GM12878 (cell line): Measurements from ENCODE around the gene CD2. TPM values are rescaled to one million over a fixed set of nuclear protein-coding genes. Genes with fewer than 3 reads are reported as not detected.

Experiments used
- EED ChIP-seq: sonication (generic); IDR thresholded peaks from 2 replicates; pipeline ENCODE4 v1.6.1; 2016; ENCODE audit warnings: antibody characterized with exemption, low read depth
- RAD21 ChIP-seq: IDR thresholded peaks from 2 replicates; pipeline ENCODE4 v1.6.1; 2011; ENCODE audit warnings: mild to moderate bottlenecking, low read depth, low read length, moderate library complexity; ENCODE audit not compliant: insufficient read depth
- RUNX3 ChIP-seq: IDR thresholded peaks from 2 replicates; pipeline ENCODE4 v1.6.1; 2012; ENCODE audit warnings: low read length, inconsistent platforms
- TCF12 ChIP-seq: IDR thresholded peaks from 2 replicates; pipeline ENCODE4 v1.6.1; 2011; ENCODE audit warnings: low read depth, mild to moderate bottlenecking, low read length
- ZNF384 ChIP-seq: IDR thresholded peaks from 2 replicates; pipeline ENCODE4 v1.6.1; 2012; ENCODE audit warnings: low read depth, mild to moderate bottlenecking, low read length, improper control_type of control experiment, borderline replicate concordance
- ZSCAN29 ChIP-seq: fragments of 450-650 bp; IDR thresholded peaks from 2 replicates; pipeline ENCODE4 v1.6.1; 2017; ENCODE audit warnings: mild to moderate bottlenecking, moderate library complexity
- polyA plus RNA-seq, 11 experiments: library from polyadenylated mRNA; depleted of rRNA in 4 of 11; unstranded in 6 of 11; stranded (reverse) in 5 of 11; fragments of >200 nt; fragmentation: Nextera tagmentation in 4 of 11; fragmentation: Illumina TruSeq in 1 of 11; extraction: Ambion mirVana in 4 of 11; extraction: Trizol in 1 of 11; gene quantifications; 1 replicate in 1 of 11; 2 replicates in 10 of 11; pipeline versions ENCODE4 v1.2.1 to v1.2.3, GENCODE V29; 2011 to 2016; ENCODE audit warnings: inconsistent platforms in 2 of 11, missing spikeins in 2 of 11, low read depth in 1 of 11
- total RNA-seq, 4 experiments: library from RNA; depleted of rRNA in 3 of 4; stranded (reverse); fragments of >200 nt in 3 of 4; fragmentation: Illumina TruSeq in 1 of 4; extraction: Trizol in 1 of 4; gene quantifications; 2 replicates each; pipeline versions ENCODE4 v1.2.1 to v1.2.3, GENCODE V29; 2013 to 2021
- TF ChIP-seq, protein P1 (sequence below): fragments of 450-650 bp; IDR thresholded peaks from 2 replicates; pipeline ENCODE4 v1.6.1; 2017; ENCODE audit warnings: mild to moderate bottlenecking, low read depth, inconsistent platforms; ENCODE audit not compliant: poor library complexity, severe bottlenecking

Gene CD2
- total and polyA plus RNA-seq, 10 of the 15 experiments (the other 5 are each of a cell fraction or from before 2014, with no cell fraction given), result 0.15 to 4.3 (median 2.8) TPM

DNA sequence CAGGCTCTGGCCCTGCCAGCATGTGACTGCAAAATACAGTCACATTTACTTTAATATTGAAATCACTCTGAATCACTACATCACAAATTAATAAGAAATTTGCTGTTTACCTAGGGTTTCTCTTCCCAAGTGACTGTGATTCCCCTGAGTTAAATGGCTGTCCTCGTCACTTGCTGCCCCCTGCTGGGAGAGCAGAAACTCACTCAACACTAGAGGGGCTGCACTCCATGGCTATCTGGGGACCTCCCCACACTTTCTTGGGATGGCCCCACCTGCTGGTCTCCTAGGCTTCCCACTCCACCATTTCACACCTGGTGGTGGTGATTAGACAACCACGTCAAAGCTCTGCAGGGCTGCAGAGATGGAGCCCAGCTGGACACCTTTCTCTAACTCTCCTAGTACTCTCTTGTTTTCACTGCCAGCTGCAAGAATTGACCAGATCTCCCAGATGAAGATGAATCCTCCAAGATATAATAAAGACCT lies 63.4 kb downstream of the CD2 start (continued):
- peak; percentile 39; the same call in 1 of the 2 replicates for TF ChIP-seq TCF12
- TF ChIP-seq RAD21, result peak; percentile 90
- TF ChIP-seq, protein P1, sequence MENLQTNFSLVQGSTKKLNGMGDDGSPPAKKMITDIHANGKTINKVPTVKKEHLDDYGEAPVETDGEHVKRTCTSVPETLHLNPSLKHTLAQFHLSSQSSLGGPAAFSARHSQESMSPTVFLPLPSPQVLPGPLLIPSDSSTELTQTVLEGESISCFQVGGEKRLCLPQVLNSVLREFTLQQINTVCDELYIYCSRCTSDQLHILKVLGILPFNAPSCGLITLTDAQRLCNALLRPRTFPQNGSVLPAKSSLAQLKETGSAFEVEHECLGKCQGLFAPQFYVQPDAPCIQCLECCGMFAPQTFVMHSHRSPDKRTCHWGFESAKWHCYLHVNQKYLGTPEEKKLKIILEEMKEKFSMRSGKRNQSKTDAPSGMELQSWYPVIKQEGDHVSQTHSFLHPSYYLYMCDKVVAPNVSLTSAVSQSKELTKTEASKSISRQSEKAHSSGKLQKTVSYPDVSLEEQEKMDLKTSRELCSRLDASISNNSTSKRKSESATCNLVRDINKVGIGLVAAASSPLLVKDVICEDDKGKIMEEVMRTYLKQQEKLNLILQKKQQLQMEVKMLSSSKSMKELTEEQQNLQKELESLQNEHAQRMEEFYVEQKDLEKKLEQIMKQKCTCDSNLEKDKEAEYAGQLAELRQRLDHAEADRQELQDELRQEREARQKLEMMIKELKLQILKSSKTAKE, result peak; percentile 32
- no peak for TF ChIP-seq ZNF384
- TF ChIP-seq EED, result peak; percentile 72
- TF ChIP-seq RUNX3, result peak; percentile 44
- TF ChIP-seq ZSCAN29, result no peak
- TF ChIP-seq, all 136 proteins: peak for 14

Other genes starting within 250 kb of the CD2 start
- gene CD58, start 183.4 kb upstream of the CD2 start, total RNA-seq (2014; rRNA removed), result 105 and 127 TPM in 2 replicates
- 130 and 131 TPM in 2 replicates for gene CD58, start 183.4 kb upstream of the CD2 start, total RNA-seq (2014; rRNA removed; fragmentation: Illumina TruSeq; extraction: Trizol)
- gene CD58, start 183.4 kb upstream of the CD2 start, total RNA-seq (2021), result 67.7 and 70.4 TPM in 2 replicates
- gene CD58, start 183.4 kb upstream of the CD2 start, polyA plus RNA-seq (2011; rRNA removed), result 172 and 229 TPM in 2 replicates
- 164 and 219 TPM in 2 replicates for gene CD58, start 183.4 kb upstream of the CD2 start, polyA plus RNA-seq (2014; fragmentation: Illumina TruSeq; extraction: Trizol)
- 100 to 1,000 TPM; 110 to 125 TPM for gene CD58, start 183.4 kb upstream of the CD2 start, polyA plus RNA-seq (2014; fragmentation: Nextera tagmentation; extraction: Ambion mirVana)
- 95.3 and 128 TPM in 2 replicates for gene CD58, start 183.4 kb upstream of the CD2 start, polyA plus RNA-seq (2014; rRNA removed)
- gene CD58, start 183.4 kb upstream of the CD2 start, polyA plus RNA-seq (2016; fragmentation: Nextera tagmentation; extraction: Ambion mirVana), result 100 to 1,000 TPM; 241 to 252 TPM
- 16.4 and 16.5 TPM in 2 replicates for gene IGSF3, start 86.7 kb upstream of the CD2 start, total RNA-seq (2014; rRNA removed)
- gene IGSF3, start 86.7 kb upstream of the CD2 start, total RNA-seq (2014; rRNA removed; fragmentation: Illumina TruSeq; extraction: Trizol), result 10.4 and 10.9 TPM in 2 replicates
- 18.0 and 20.4 TPM in 2 replicates for gene IGSF3, start 86.7 kb upstream of the CD2 start, total RNA-seq (2021)
- 6.3 and 8.7 TPM in 2 replicates for gene IGSF3, start 86.7 kb upstream of the CD2 start, polyA plus RNA-seq (2011; rRNA removed)
- 11.7 and 12.6 TPM in 2 replicates for gene IGSF3, start 86.7 kb upstream of the CD2 start, polyA plus RNA-seq (2014; fragmentation: Illumina TruSeq; extraction: Trizol)
- 1 to 10 TPM; 1.4 to 2.3 TPM for gene IGSF3, start 86.7 kb upstream of the CD2 start, polyA plus RNA-seq (2014; fragmentation: Nextera tagmentation; extraction: Ambion mirVana)
- gene IGSF3, start 86.7 kb upstream of the CD2 start, polyA plus RNA-seq (2014; rRNA removed), result 12.2 and 13.7 TPM in 2 replicates
- 1 to 10 TPM; 3.4 to 5.0 TPM for gene IGSF3, start 86.7 kb upstream of the CD2 start, polyA plus RNA-seq (2016; fragmentation: Nextera tagmentation; extraction: Ambion mirVana)
- gene PTGFRN, start 155.5 kb downstream of the CD2 start, total RNA-seq (2014; rRNA removed), result 5.5 and 9.9 TPM in 2 replicates
- gene PTGFRN, start 155.5 kb downstream of the CD2 start, total RNA-seq (2014; rRNA removed; fragmentation: Illumina TruSeq; extraction: Trizol), result 5.8 TPM in 2 replicates
- 8.3 and 8.9 TPM in 2 replicates for gene PTGFRN, start 155.5 kb downstream of the CD2 start, total RNA-seq (2021)
- 2.8 and 3.5 TPM in 2 replicates for gene PTGFRN, start 155.5 kb downstream of the CD2 start, polyA plus RNA-seq (2011; rRNA removed)
- 2.4 and 5.3 TPM in 2 replicates for gene PTGFRN, start 155.5 kb downstream of the CD2 start, polyA plus RNA-seq (2014; fragmentation: Illumina TruSeq; extraction: Trizol)
- gene PTGFRN, start 155.5 kb downstream of the CD2 start, polyA plus RNA-seq (2014; fragmentation: Nextera tagmentation; extraction: Ambion mirVana), result 1 to 10 TPM; 4.9 to 7.2 TPM
- 3.9 and 4.4 TPM in 2 replicates for gene PTGFRN, start 155.5 kb downstream of the CD2 start, polyA plus RNA-seq (2014; rRNA removed)
- gene PTGFRN, start 155.5 kb downstream of the CD2 start, polyA plus RNA-seq (2016; fragmentation: Nextera tagmentation; extraction: Ambion mirVana), result 1 to 10 TPM; 2.7 to 3.1 TPM
- gene CD101, start 247.3 kb downstream of the CD2 start, total RNA-seq (2014; rRNA removed), result 1.9 and 3.1 TPM in 2 replicates
- 3.2 and 3.7 TPM in 2 replicates for gene CD101, start 247.3 kb downstream of the CD2 start, total RNA-seq (2014; rRNA removed; fragmentation: Illumina TruSeq; extraction: Trizol)
- gene CD101, start 247.3 kb downstream of the CD2 start, total RNA-seq (2021), result 3.1 and 4.5 TPM in 2 replicates
- gene CD101, start 247.3 kb downstream of the CD2 start, polyA plus RNA-seq (2011; rRNA removed), result 4.3 and 7.9 TPM in 2 replicates
- gene CD101, start 247.3 kb downstream of the CD2 start, polyA plus RNA-seq (2014; fragmentation: Illumina TruSeq; extraction: Trizol), result 3.3 and 4.6 TPM in 2 replicates
- 1 to 10 TPM; 1.9 to 2.7 TPM for gene CD101, start 247.3 kb downstream of the CD2 start, polyA plus RNA-seq (2014; fragmentation: Nextera tagmentation; extraction: Ambion mirVana)
- gene CD101, start 247.3 kb downstream of the CD2 start, polyA plus RNA-seq (2014; rRNA removed), result 1.8 and 4.0 TPM in 2 replicates
- 1 to 10 TPM in 1 of 2 experiments, under 1 TPM in 1; 0.56 to 1.5 TPM for gene CD101, start 247.3 kb downstream of the CD2 start, polyA plus RNA-seq (2016; fragmentation: Nextera tagmentation; extraction: Ambion mirVana)